SU-DHL-6 (cell line): ENCODE data around the gene YIF1A.

Source experiments
- EZH2phosphoT487 ChIP-seq: fragments of 200-600 bp; sonication (generic), shearing (Covaris generic); conservative IDR thresholded peaks from 2 replicates; pipeline ENCODE4 v1.6.1; 2018; ENCODE audit warnings: mild to moderate bottlenecking, antibody characterized with exemption, low read length, moderate library complexity, mixed read lengths
- TF ChIP-seq, protein P1 (sequence below): fragments of 200-600 bp; sonication (generic); IDR thresholded peaks from one replicate; pipeline ENCODE4 v1.5.1; 2017; ENCODE audit warnings: antibody characterized with exemption, mild to moderate bottlenecking, low read length, moderate library complexity; ENCODE audit not compliant: insufficient read depth, poor library complexity, severe bottlenecking

DNA sequence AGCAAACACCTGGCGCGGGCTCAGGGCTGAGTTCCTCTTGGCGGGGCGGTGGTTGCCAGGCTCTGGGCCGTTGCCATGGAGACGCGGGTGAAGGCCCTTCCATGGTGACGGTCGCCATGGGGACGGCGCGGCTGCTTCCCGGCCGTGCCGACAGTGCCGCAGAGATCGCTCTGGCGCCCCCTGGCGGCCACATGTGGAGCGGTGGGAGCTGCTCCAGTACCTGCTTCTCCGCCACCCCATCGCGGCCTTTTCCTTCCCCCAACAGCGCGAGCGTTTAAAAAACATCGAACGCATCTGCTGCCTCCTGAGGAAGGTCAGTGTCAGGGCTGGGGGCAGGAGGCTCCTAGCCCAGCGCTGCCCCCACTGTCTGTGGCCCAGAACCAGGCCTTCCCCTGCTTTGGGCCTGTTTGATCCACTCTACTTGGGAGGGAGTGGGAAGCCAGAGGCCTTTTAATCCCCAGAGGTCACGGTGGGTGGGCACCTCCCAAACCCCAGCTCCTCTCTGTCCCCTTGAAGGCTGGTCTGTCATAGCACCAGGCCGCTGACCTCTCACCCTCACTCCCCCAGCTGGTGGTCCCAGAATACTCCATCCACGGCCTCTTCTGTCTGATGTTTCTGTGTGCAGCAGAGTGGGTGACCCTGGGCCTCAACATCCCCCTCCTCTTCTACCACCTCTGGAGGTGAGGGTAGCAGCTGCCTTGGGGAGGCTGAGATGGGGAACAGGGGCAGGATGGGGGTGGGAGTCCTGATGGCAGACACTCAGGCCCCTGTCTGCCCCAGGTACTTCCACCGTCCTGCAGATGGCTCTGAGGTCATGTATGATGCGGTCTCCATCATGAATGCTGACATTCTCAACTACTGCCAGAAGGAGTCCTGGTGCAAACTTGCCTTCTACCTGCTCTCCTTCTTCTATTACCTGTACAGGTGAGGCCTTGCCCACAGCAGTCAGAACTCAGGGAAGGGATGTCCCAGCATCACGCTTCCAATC, 6.2 kb downstream of the YIF1A start:
- TF ChIP-seq, protein P1, sequence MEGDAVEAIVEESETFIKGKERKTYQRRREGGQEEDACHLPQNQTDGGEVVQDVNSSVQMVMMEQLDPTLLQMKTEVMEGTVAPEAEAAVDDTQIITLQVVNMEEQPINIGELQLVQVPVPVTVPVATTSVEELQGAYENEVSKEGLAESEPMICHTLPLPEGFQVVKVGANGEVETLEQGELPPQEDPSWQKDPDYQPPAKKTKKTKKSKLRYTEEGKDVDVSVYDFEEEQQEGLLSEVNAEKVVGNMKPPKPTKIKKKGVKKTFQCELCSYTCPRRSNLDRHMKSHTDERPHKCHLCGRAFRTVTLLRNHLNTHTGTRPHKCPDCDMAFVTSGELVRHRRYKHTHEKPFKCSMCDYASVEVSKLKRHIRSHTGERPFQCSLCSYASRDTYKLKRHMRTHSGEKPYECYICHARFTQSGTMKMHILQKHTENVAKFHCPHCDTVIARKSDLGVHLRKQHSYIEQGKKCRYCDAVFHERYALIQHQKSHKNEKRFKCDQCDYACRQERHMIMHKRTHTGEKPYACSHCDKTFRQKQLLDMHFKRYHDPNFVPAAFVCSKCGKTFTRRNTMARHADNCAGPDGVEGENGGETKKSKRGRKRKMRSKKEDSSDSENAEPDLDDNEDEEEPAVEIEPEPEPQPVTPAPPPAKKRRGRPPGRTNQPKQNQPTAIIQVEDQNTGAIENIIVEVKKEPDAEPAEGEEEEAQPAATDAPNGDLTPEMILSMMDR, result peak; percentile 79
- no peak for TF ChIP-seq EZH2phosphoT487
